Gastroesophageal sphincter (tissue), 4 donors: ENCODE results near the gene NR2F2. TPM values are rescaled to one million over a fixed set of nuclear protein-coding genes. Genes with fewer than 3 reads are reported as not detected.

Source experiments
- ATAC-seq: fragments of 150-250 bp; one replicate; pipeline ENCODE4 v1.9.1; 2016; ENCODE audit warnings: mild to moderate bottlenecking, moderate library complexity
- H3K27ac ChIP-seq, 4 donors: fragments of 200-600 bp; sonication (generic) in 3 of 4; 1 replicate in 3 of 4; 2 replicates in 1 of 4; pipeline ENCODE4 v1.5.1; 2016 to 2019
- H3K27me3 ChIP-seq: fragments of 200-600 bp; sonication (generic); one replicate; pipeline ENCODE4 v1.5.1; 2019
- H3K36me3 ChIP-seq, 2 donors: fragments of 200-600 bp; sonication (generic); one replicate each; pipeline ENCODE4 v1.5.1; 2019; ENCODE audit warnings: control low read depth in 1 of 2
- H3K4me1 ChIP-seq, 3 donors: fragments of 200-600 bp; sonication (generic); 1 replicate in 2 of 3; 2 replicates in 1 of 3; pipeline ENCODE4 v1.5.1; 2016 to 2019; ENCODE audit warnings: control low read depth in 2 of 3
- H3K4me3 ChIP-seq, 2 donors: fragments of 200-600 bp; sonication (generic); one replicate each; pipeline ENCODE4 v1.5.1; 2019; ENCODE audit warnings: mild to moderate bottlenecking in 1 of 2, moderate library complexity in 1 of 2
- H3K9me3 ChIP-seq, 3 donors: fragments of 200-600 bp; sonication (generic); one replicate each; pipeline ENCODE4 v1.5.1; 2017 to 2019; ENCODE audit warnings: control low read depth in 2 of 3
- EP300 ChIP-seq: sonication (generic); formaldehyde crosslinking; IDR thresholded peaks from one replicate; pipeline ENCODE4 v1.6.1; 2017; ENCODE audit warnings: antibody characterized with exemption, mild to moderate bottlenecking
- POLR2A ChIP-seq, 2 donors: fragments of 450-650 bp; IDR thresholded peaks; one replicate each; pipeline ENCODE4 v1.6.1; 2017; ENCODE audit warnings: antibody characterized with exemption in 2 of 2, mild to moderate bottlenecking in 2 of 2, moderate library complexity in 1 of 2
- POLR2AphosphoS5 ChIP-seq: sonication (generic); formaldehyde crosslinking; IDR thresholded peaks from one replicate; pipeline ENCODE4 v1.6.1; 2017; ENCODE audit warnings: antibody characterized with exemption
- WGBS, 2 donors: methylation state at CpG; one replicate each; pipeline ENCODE4 v1.1.5; 2018; ENCODE audit warnings: low coverage in 1 of 2; 5-methylcytosine and 5-hydroxymethylcytosine counted together
- total RNA-seq, 4 donors: library from RNA; depleted of rRNA; stranded (reverse); fragments of >200 nt; gene quantifications; one replicate each; pipeline ENCODE4 v1.1.0, GENCODE V29; 2016
- TF ChIP-seq, protein P1 (sequence below), 4 experiments: fragments of 200-600 bp in 2 of 4; fragments of 450-650 bp in 2 of 4; sonication (generic) in 1 of 4; IDR thresholded peaks; one replicate each; pipeline ENCODE4 v1.5.1; 2017 to 2019; ENCODE audit warnings: antibody characterized with exemption in 4 of 4, mild to moderate bottlenecking in 2 of 4, moderate library complexity in 2 of 4

NR2F2 gene
- total RNA-seq, 4 donors from 2014 or later = 82.7 to 126 (median 91.8) TPM

GRCh38 chr15:96309143-96309660 is 21.3 kb upstream of the NR2F2 start:
- H3K27ac ChIP-seq = no peak overlapping the region
- TF ChIP-seq POLR2A (IDR thresholded peaks at IDR 0.05) = no peak
- TF ChIP-seq, protein P1, sequence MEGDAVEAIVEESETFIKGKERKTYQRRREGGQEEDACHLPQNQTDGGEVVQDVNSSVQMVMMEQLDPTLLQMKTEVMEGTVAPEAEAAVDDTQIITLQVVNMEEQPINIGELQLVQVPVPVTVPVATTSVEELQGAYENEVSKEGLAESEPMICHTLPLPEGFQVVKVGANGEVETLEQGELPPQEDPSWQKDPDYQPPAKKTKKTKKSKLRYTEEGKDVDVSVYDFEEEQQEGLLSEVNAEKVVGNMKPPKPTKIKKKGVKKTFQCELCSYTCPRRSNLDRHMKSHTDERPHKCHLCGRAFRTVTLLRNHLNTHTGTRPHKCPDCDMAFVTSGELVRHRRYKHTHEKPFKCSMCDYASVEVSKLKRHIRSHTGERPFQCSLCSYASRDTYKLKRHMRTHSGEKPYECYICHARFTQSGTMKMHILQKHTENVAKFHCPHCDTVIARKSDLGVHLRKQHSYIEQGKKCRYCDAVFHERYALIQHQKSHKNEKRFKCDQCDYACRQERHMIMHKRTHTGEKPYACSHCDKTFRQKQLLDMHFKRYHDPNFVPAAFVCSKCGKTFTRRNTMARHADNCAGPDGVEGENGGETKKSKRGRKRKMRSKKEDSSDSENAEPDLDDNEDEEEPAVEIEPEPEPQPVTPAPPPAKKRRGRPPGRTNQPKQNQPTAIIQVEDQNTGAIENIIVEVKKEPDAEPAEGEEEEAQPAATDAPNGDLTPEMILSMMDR (IDR thresholded peaks at IDR 0.05) = no peak
- TF ChIP-seq EP300 = no peak
- TF ChIP-seq POLR2AphosphoS5 = no peak
- H3K27me3 ChIP-seq = no peaks in the 10 kb centered on the region
- WGBS, 2 donors = 62 to 88% methylated on average over 5 of the region's 5 CpGs
- no peak for ATAC-seq
- no peaks in the 10 kb centered on the region for H3K36me3 ChIP-seq
- no peak overlapping the region for H3K4me3 ChIP-seq
- H3K9me3 ChIP-seq = no peaks in the 10 kb centered on the region
- peaks cover 0 to 14% (median 0%) of the 10 kb centered on the region in 3 donors for H3K4me1 ChIP-seq

GRCh38 chr15:96311256-96311955 is 19.1 kb upstream of the NR2F2 start:
- Histone ChIP-seq H3K36me3 (no peaks in the 10 kb centered on the region), H3K27me3 (no peaks in the 10 kb centered on the region), H3K4me1 (peaks cover 0 to 33% (median 3%) of the 10 kb centered on the region in 3 donors), H3K9me3 (no peaks in the 10 kb centered on the region), H3K27ac (no peak overlapping the region), H3K4me3 (no peak overlapping the region)
- WGBS, 2 donors = 57 to 67% methylated on average over 5 of the region's 5 CpGs
- no peak for ATAC-seq
- no peak for TF ChIP-seq POLR2AphosphoS5
- TF ChIP-seq POLR2A (IDR thresholded peaks at IDR 0.05) = no peak
- TF ChIP-seq, protein P1 (IDR thresholded peaks at IDR 0.05) = no peak

DNA sequence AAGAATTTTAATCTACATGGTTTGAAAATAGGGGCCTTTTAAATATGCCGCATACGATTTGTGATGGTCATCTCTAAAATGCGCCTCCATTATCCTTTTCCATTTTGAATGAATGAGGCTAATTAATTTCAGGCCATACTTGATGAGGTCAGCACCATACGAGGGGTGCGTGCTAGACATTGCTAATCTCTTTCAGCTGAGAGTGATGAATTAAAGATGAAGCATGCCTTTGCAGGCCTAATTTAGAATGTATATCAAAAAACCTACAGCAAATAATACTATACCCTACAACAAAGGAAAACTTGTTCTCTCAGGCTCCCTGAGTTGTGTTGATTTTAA is 18.6 kb upstream of the NR2F2 start:
- Histone ChIP-seq H3K27me3 (no peaks in the 10 kb centered on the region), H3K9me3 (no peaks in the 10 kb centered on the region), H3K36me3 (no peaks in the 10 kb centered on the region), H3K4me1 (peaks cover 0 to 38% (median 3%) of the 10 kb centered on the region in 3 donors), H3K27ac (no peak overlapping the region), H3K4me3 (no peak overlapping the region)
- WGBS, 2 donors = 82 to 83% methylated on average over 4 to 5 of the region's 5 CpGs
- ATAC-seq = no peak
- TF ChIP-seq EP300 (no peak), POLR2A (IDR thresholded peaks at IDR 0.05) (no peak), POLR2AphosphoS5 (no peak)
- TF ChIP-seq, protein P1 (IDR thresholded peaks at IDR 0.05) = no peak

DNA sequence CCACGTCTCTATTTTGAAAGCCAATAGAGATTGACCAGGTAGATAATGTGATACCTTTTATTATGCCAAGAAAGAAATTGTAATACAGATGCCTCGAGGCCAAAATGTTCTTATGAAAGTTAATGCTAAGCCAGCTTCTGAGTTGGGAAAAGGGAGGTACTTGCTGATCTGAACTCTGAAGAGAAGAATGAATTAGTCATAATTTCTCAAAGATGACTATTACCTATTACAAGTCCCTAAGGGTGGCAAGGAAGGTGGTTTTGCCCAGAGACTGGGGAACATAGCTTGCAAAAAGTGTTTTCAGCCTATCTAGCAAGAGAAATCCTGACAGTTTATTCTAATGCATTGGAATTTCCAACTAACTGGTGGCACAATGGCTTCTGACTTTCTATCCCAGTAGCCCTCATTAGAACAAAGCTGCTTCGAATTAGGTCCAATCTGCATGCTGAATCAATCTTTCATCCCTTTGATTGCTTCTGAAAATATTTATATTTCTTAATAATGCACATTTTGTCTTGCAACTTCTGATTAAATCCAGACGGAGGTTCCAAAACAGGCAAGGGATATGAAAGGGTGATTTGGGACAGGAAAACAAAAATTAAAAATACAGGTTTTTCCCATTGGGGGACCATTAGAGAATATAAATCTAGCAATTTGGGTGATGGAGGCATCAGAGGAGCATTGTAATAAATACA is 17.7 kb upstream of the NR2F2 start:
- H3K9me3 ChIP-seq = no peaks in the 10 kb centered on the region
- WGBS, 2 donors = 75 to 95% methylated on average over 3 of the region's 4 CpGs
- peaks cover 0 to 42% (median 3%) of the 10 kb centered on the region in 3 donors for H3K4me1 ChIP-seq
- no peak for TF ChIP-seq EP300
- TF ChIP-seq, protein P1 (IDR thresholded peaks at IDR 0.05) = no peak
- TF ChIP-seq POLR2AphosphoS5 = no peak
- no peak for TF ChIP-seq POLR2A (IDR thresholded peaks at IDR 0.05)
- peak; percentile 36 for ATAC-seq
- H3K4me3 ChIP-seq = no peak overlapping the region
- no peaks in the 10 kb centered on the region for H3K27me3 ChIP-seq
- no peak overlapping the region for H3K27ac ChIP-seq
- H3K36me3 ChIP-seq = no peaks in the 10 kb centered on the region

DNA sequence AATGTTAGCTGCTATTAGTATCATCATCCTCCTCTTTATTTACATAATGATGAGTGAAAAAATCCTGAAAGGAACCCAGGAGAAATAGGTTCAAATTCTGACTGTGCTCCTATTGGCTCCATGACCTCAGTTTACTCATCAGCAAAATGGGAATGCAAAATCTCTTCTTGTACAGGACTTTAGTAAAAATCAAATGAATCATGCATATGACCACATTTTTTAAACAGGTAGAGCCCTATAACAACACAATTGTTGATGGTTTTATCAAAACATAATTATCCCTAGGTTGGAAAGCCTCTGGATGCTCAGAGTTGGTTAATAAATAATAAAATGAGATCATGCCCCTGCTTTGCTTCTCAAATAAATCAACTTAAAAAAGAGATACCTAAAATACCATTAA is 16.0 kb upstream of the NR2F2 start:
- Histone ChIP-seq H3K4me1 (peaks cover 0 to 51% (median 3%) of the 10 kb centered on the region in 3 donors), H3K27me3 (no peaks in the 10 kb centered on the region), H3K36me3 (no peaks in the 10 kb centered on the region), H3K9me3 (no peaks in the 10 kb centered on the region), H3K27ac (no peak overlapping the region), H3K4me3 (no peak overlapping the region)
- ATAC-seq = no peak
- TF ChIP-seq, protein P1 (IDR thresholded peaks at IDR 0.05) = no peak
- TF ChIP-seq EP300 (no peak), POLR2A (IDR thresholded peaks at IDR 0.05) (no peak), POLR2AphosphoS5 (no peak)
